ENCODE measurements around the gene CCR6.
"Not testable (repeated sequence)": the region's sequence is repeated elsewhere in the genome, so short reads cannot be mapped to it uniquely, and the experiment has no call there.

CCR6 gene

DNA sequence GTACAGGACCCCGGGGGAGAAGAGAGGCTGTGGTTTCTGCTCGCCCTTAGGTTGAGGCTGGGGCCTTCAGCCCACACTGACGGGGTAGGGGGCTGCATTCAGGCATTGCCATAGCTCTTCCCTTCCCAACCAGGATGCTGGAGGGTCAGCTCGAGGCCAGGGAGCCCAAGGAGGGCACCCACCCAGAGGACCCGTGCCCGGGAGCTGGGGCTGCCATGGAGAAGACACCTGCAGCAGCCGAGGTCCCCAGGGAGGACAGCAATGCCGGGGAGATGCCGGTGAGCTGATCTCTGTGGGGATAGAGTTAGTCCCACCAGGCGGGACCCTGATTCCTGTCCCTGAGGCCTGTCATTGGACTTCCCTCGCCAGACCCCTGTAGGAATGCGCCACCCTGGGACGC lies 49.1 kb downstream of the CCR6 start:
- DNase-seq (ENCODE audit: low spot score), result not testable (repeated sequence)

GRCh38 chr6:167177271-167177670 lies 54.4 kb downstream of the CCR6 start:
- DNase-seq (ENCODE audit: low spot score), result not testable (repeated sequence)

DNA sequence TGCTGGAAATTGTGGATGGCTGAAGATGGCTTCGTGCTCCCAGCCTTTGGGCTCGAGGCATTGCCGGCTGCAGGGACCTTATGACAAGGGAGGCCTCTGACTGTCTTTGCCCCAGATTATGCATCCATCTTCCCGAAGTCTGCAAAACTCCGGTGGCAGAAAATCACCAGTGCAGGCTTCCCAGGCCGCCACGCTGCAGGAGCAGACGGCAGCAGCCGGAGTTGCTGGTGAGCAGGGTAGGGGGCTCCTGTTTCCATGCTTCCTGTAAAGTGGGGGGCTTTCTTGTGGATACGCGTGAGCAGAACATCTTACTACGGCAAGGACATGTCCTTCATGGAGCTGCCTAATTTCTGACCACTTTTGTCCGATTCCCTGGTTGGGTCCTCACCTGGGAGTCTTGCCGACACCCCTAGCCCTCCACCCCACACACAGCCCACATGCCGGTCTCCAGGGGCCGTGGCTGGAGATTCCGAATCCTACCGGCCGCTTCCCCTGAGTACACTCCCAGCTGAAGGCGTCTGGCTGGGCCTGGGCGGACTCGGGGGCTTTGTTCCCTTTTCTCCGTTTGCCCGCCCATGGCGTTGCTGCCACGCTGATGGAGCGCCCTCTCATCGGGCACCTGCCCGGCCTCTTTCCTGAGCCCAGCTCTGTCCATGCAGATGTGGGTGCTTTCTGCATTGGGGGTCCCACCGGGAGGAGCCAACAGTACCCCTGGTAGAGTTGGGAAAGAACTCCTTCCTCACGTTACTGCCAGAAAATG lies 56.2 kb downstream of the CCR6 start:
- not testable (repeated sequence) for DNase-seq (ENCODE audit: low spot score)

- DNase-seq (ENCODE audit: low spot score), result not testable (repeated sequence)
Observed at GRCh38 chr6:167180086-167180485, 57.2 kb downstream of the CCR6 start.

- not testable (repeated sequence) for DNase-seq (ENCODE audit: low spot score)
Observed at GRCh38 chr6:167181351-167181750, 58.5 kb downstream of the CCR6 start.

GRCh38 chr6:167182913-167183314 lies 60.0 kb downstream of the CCR6 start:
- DNase-seq (ENCODE audit: low spot score), result not testable (repeated sequence)

DNA sequence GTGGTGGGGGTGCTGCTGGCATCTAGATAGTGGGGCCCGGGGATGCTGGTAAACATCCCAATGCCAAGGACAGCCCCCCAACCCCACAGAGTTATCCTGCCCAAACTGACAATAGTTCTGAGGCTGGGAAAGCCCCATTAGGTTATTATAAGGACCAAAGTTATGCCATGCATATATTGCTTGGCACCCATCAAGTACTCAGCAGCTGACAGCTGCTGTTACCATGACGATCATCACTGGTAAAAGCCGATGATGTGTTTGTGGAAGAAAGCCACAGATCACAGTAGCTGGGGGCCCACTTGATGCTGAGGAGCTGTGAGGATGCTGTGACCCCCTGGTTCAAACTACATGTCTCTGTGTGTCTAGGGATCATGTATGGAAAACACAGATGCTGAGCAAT lies 62.2 kb downstream of the CCR6 start:
- DNase-seq (ENCODE audit: low spot score), result not testable (repeated sequence)

DNA sequence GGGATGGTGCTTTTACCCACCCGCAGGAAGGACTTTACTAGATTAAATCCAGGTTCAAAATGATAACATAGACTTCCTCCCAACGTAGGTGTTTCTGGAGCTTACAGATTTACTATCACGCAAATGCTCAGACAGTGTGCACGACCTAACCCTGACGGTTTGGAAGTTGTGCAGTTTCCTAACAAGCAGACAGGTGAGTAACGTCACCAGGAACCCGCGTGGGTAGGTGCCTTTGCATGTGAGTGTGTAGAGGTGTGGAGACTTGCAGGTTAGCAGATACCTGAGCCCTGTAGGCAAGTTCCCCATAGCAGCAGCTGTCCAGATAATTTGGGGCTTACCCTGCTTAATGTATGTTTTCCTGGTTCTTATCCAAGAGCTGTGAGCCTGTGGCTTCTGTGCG lies 64.4 kb downstream of the CCR6 start:
- not testable (repeated sequence) for DNase-seq (ENCODE audit: low spot score)
